GM18858 (cell line): Measurements from ENCODE around the gene SMAD3.

Experiments used
- ATAC-seq: cut with Tn5 transposase; IDR thresholded peaks from one replicate; pipeline ENCODE4 v1.9.1; 2021; ENCODE audit not compliant: unreplicated experiment

Gene SMAD3

DNA sequence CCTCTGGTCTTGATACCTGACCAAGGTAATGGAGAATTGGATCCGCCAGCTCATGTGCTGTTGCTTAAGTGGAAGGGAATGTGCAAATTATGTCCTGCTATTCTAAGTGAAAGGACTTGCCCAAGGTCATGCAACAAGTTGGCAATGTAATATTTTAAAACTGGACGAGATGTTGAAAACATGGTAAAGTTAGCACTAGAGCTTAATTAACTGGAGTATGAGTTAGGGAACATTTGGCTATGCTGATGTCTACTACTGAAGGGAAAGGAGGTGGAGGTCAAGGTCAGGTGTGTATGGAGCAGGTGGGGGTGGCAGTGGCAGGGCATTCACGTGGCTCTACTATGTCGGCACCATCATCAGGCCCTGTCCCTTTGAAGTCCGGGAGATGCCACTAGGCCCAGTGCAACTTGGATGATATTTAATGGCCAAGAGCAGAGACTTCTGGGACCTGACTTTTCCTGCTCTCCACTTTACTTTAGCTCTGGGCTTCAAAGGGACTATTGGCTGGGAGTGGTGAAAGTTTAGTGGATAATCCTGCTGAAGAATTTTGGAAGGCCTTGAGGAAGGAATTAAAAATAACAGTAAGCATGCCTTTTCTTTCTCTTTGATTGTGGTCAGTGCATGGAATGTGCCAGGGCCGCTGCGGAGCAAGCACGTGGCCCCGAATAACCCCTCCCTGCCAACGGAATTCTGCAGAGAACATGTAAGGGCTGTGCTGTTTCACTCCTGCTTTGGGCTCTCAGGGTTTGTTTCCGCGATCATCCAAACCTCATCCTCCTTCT, 14.9 kb downstream of the SMAD3 start:
- ATAC-seq, result no peak

DNA sequence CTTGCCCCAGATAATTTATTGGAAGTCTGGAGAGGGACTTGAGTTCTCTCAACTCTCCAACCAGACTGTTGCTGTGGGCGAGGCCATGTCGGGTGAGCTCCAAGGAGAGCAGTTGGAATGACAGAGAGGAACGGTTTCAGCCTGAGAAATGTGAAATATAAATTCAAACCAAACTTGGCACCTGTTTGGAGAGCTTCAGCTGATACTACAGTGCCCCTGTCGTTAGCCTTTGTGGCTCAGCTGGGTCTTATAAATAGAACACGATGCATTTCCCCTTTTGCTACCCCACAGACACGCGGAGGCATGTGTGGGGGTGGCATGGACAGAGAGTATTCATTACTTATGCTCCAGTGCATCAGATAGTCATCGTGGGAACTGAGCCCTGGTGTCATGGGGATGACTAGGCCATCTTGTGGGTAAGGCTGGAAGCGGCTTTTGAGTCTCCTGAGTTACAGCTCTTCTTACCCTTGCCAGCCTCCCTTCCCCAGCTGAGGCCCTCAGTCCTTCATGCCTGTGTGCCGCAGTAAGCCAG, 15.6 kb downstream of the SMAD3 start:
- ATAC-seq, result peak; percentile 33

- no peak for ATAC-seq
Observed at GRCh38 chr15:67082007-67082536, 16.7 kb downstream of the SMAD3 start.

DNA sequence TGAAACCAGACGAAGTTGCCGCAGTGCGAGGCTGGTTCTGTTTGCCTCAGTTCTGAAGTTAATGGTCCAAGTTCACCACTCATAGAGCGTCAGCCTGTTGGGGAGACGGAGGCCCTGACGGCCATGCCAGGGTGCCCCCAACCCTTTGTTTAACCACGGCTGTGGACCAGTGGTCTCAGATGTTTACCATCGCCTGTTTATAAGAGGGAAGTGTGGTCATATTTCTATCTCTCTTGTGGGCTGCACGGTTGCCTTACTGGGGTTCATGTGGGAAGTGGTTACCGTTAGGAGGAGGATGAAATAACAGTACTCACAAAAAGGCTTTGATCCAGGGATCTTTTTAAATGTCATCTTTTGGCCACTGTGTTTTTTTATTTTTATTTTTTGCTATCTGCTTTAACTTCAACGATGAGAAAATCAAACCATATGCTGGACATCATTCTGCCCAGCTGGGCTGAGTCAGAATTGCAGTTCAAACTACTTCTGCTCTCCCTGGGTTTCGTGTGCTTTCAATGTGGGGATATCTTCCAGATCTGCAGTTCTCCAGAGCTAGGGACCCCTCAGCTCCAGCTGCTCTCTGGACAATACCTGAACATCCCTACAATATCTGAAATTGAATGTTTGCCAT, 17.8 kb downstream of the SMAD3 start:
- ATAC-seq, result no peak

- ATAC-seq, result no peak
Observed at GRCh38 chr15:67084561-67084960, 19.2 kb downstream of the SMAD3 start.

- no peak for ATAC-seq
Observed at GRCh38 chr15:67085237-67085817, 19.9 kb downstream of the SMAD3 start.

DNA sequence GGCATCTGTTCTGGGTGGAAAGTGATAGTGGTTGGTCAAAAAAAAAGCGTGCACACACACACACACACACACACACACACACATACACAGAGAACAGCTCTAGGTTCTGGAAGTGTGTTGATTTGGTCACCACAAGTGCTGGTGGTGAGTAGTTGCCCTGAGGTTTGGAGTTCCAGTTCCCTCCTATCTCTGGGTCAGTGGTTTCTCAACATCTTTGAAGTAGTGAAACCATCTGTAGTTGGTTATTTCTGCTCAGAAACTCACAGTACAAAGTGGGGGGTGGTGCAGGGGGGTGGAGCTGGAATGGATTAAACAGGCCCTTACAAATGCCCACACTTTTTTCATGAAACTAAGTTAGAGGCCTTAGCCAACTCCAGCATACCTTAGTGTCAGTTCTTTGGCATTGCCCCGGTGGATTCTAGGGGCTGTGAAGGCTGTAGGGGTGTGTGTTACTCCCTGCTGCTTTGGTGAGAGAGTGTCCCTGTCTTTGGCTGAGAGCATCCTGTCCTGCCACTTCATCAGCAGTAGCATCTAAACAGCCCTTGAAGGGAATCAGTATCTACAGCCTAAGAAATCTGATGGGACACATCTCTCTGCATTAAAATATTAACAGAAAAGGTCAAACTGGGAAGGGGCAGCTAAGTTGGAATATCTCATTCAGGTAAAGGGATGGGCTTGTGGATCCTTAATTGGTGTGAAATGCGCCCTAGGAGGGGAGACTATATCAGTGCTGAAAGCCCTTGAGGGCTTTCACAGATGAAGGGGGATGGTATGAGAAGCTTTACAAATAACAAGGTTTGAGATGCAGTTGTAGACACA, 20.6 kb downstream of the SMAD3 start:
- ATAC-seq, result no peak

- ATAC-seq, result no peak
Observed at GRCh38 chr15:67086637-67086914, 21.2 kb downstream of the SMAD3 start.

GRCh38 chr15:67087507-67088172, 22.2 kb downstream of the SMAD3 start:
- ATAC-seq, result no peak

GRCh38 chr15:67089217-67090193, 24.1 kb downstream of the SMAD3 start:
- no peak for ATAC-seq

- ATAC-seq, result no peak
Observed at GRCh38 chr15:67090297-67091070, 25.1 kb downstream of the SMAD3 start.

GRCh38 chr15:67091071-67091979, 25.9 kb downstream of the SMAD3 start:
- ATAC-seq, result no peak

DNA sequence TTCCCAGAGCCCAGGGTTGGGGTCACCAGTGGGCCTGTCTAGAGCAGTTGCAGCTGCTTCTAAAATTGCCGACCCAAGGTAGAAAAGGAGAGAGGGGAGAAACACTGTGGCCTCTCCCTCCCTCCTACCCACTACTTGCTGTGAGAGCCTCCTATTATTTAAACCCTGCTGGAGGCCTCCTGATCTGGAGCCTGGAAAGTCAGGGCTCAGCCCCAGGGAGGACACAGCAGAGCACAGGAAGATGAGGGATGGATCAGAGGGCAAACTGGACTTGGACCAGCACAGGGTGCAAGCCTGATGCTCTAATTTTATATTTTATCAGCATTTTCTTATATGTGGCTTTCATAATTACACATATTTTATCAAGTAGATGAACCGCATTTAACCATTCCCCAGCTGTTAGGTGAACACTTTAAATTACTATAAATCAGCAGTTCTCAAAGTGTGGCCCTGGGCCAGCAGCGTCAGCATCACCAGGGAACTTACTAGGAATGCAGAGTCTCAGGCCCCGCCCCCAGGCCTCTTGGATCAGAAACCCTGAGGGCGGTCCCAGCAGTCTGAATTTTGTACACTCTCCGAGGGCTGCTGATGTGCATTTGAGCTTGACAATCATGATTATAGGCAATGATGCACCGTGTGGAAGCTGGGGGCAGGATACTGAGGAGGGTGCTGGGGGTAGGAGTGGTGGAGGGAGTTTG, 26.7 kb downstream of the SMAD3 start:
- no peak for ATAC-seq

GRCh38 chr15:67092752-67093503, 27.5 kb downstream of the SMAD3 start:
- no peak for ATAC-seq

DNA sequence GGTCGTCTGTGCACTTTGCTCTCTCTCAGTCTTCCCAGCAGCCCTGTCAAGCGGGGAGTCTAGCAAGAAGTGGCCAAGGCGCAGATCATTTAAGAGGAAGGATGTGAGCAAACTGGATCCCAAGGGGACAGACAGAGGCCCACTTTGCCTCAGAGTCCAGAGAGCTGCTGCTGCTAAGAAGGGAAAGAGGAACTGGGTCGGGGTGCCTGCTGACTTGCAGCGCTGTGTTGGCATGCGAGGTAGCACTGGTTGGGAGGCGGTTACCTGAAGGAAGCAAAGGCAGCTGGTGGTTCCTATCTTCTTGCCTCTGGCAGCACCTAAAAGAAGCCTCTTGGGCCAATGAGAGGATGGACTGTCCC, 28.1 kb downstream of the SMAD3 start:
- ATAC-seq, result no peak

DNA sequence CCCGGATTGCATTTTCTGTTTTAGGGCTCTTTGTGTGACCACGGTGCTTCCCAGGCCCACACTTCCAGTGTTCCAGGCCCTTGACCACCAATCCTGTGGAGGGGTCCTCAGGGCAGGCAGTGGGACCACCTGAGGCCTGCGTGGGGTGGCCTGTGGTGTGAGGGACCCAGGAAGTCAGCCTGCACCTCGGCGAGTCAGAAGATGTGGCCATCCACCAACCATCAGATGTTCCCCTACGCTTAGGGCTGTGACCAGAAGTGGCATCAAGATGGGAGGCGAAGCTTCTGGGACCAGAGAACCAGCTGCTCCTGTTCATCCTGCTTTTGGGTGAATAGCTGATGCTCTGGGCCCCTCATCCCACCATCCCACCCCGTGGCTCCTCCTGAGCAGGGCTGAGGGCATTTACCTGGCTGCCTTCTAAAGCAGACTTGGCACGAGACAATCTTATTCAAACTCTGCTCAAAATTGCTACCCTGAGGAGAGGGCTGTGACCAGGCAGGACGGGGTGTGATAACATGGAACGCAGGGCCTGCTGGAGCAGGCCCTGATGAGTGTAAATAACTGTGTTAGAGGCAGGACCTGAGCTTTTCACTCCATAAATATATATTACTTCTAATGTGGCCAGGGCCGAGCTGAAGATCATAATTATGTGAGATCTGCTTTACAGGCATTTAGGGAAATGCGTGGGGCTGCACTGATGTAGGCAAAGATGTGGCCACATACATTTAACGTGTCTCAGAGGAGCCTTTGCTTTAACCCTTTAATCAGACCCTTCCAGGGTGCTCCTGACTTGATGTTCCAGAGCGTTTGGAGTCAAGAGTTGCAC, 28.8 kb downstream of the SMAD3 start:
- no peak for ATAC-seq
